GM19099 (cell line): Measurements from ENCODE around the gene VENTX.

Experiments
- POLR2A ChIP-seq: IDR thresholded peaks from 3 replicates; pipeline ENCODE4 v1.6.1; 2011; ENCODE audit warnings: low read depth; ENCODE audit not compliant: insufficient read length; ENCODE audit errors: extremely low read depth

VENTX gene

DNA sequence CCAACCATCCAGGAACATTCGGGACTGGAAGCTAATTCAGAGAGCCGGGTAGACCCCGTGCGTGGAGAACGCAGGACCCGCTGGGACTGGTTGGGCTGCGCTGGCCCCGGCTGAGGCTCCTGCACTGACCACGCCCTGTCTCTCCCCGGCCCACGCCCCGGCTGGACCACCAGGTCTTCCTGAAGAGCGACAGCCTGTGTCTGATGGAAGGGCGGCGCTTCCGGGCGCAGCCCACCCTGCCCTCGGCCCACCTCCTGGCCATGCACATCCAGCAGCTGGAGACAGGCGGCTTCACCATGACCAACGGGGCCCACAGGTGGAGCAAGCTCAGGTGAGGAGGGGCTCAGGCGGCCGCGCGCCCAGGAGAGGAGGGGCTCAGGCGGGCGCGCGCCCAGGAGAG, 17.9 kb upstream of the VENTX start:
- no peak for TF ChIP-seq POLR2A

DNA sequence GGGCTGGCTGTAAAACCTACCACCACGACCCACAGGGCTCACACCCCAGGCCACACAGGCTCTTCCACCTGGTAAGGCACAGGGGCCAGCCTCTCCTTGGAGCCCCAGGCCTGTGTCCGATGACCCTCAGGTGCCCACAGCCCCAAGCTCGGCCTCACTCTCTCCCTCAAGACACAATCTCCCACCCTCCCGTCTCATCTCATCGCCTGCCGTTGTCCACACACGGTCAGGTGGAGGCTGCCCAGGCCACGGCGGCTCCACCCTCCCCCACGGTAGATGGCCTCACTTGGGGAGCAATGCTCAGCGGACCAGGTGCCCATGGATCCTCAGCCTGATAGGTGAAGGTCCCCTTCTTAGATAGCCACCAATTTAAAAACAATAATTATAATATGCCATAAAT, 16.3 kb upstream of the VENTX start:
- no peak for TF ChIP-seq POLR2A

DNA sequence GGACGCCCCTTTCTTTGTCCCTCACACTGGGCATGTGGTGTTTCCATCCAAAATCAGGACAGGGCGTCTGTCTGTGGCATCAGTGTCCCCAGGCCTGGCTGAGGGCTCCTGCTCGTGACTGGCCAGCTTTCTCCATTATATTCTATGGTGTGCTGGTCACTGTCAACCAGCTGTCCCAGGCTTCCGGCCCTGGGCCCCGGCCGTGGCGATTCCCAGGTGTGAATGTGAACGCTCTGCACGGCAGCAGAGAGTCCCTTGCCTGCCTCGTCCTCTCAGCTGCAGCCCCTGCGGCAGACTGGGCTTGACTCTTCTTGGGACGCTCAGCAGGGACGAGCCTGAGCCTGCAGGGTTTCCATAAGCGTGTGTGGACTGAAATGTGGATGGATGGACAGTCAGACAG, 13.6 kb upstream of the VENTX start:
- TF ChIP-seq POLR2A, result no peak

DNA sequence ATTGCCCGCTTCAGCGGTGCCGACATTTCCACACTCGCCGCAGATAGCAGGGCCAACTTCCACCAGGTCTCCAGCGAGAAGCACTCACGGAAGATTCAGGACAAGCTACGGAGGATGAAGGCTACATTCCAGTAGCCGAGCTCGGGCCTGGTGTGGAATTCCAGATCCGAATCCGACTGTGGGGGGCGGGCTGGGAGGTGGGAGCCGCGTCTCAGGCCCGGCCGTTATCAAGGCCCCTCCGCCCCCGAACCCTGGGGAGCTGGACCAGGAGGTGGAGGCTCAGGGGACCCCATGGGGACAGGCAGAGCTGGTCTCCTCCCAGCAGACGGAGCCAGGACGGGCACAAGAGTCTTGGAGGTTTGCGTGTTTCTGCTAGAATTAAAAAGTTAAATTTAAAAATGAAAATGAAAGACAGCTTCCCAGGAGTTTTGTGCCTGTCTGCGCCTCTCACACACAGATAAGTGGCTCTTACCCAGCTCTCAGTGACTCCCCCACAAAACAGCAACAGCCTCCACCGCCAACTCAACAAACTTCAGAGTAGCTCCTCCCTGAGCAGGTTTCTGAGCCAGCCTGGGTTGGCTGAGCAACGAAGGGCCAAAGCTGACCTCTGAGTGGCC, 12.8 kb upstream of the VENTX start:
- TF ChIP-seq POLR2A, result no peak

DNA sequence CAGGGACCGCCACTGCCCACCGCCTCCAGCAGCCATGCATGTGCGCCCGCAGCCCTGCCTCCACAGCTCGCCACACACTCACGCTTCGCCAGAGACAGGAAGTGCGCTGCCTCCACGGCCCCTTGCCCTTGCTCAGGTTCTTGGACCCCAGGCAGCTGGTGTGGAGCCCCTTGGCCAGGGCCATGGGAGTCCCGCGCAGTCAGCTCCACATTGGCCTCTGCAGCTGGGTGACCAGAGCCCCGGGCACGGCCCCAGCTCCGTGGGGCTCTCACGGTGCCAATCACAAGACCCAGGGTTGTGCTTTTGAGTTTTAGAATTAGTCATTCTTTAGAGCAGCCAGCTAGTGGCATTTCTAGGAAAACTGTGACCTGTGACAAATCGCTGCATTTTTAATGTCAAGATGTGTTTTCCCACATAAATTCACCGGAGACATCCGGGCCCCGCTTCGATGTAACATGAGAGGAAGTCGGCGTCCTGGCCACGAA, 11.9 kb upstream of the VENTX start:
- TF ChIP-seq POLR2A, result no peak

DNA sequence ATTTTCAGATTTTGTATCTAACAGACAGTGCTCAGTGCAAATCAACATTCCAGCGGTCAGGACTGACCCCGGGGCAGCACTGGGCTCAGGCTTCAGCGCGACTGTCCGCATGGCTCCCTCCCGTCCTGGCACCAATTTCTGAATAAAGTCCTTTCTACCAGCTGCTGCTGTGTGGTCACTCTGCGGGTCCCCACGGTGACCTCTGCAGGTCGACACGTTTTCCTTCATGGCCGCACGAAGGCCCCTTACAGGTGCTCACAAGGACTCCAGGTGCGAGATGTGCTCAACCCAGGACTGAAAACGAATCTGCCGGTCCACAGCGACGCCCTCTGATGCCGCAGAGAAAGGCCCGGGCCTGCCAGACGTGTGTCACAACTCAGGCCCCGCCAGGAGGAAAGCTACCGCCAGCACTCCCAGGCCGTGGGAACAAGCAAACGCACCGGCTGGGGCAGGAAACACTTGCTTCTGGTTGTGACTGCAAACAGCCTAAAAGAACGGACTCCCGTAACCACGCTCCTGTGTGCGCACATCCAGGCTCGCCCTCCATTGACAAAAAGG, 11.3 kb upstream of the VENTX start:
- no peak for TF ChIP-seq POLR2A

DNA sequence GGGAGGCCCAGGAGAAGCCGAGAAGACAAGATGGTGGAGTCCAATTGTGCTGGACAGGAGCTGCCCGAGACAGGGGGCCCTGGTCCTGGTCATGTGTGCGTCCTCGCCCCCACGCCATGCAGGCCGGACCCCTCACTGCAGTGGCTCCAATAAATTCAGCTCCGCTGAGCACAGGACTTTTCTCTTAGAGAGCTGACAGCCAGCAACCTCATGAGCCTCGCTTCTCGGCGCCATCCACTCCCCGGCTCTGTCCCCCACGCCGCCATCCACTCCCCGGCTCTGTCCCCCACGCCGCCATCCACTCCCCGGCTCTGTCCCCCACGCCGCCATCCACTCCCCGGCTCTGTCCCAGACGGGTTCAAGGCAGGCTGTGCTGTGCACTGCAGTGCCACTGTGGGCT, 10.4 kb upstream of the VENTX start:
- TF ChIP-seq POLR2A, result no peak

DNA sequence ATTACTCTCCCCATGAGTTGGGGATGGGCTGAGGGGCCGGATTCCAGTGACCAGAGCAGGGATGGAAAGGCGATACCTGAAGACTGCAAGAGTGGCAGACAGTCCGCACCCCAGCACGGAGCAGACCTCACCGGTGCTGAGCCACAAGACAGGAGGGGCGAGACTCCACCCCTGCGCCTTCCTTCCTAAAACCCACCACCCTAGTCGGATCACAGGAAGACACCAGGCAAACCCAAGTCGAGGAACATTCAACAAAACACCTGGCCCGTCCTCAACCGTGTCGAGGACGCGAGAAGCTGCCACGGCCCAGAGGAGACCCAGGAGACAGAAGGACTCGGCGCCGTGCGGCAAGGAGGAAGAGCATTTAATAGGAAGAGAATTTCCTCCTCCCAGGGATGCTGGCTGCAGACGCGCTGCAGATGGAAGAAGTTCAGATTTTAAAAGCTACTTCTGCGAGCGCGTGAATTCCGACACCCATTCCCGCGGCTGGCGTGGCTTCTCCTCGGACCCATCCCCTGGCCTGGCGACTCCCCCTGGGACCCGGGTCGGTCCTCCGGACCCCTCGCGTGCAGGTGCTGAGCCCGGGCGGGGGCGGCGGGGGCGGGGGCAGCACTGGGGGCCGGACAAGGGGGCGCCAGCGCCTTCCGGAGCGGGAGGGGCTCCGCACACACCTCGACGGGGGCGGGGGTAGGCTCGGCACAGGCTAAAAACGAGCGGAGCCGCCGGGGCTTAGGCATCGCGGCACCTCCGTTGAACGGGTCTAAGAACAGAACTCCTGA, 8.2 kb upstream of the VENTX start:
- no peak for TF ChIP-seq POLR2A

DNA sequence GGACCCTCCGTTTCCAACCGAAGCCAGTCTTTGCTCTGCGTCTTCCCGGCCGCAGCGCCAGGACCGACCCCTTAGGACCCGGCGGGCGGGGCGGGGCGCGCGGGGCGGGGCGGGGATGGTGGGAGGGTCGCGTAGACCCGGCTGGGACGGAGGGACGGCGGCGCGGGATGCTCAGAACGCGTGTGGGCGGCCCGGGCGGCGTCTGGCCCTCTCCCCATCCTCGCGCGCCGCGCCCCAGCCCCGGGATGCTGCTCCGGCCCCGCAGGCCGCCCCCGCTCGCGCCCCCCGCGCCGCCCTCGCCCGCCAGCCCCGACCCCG, 7.7 kb upstream of the VENTX start, which contains the start of gene UTF1:
UTF1 (plus strand) TSS at position 174 of the 318 bp plus-strand sequence; CDS start at position 246, 72 bp downstream.
- TF ChIP-seq POLR2A, result no peak

DNA sequence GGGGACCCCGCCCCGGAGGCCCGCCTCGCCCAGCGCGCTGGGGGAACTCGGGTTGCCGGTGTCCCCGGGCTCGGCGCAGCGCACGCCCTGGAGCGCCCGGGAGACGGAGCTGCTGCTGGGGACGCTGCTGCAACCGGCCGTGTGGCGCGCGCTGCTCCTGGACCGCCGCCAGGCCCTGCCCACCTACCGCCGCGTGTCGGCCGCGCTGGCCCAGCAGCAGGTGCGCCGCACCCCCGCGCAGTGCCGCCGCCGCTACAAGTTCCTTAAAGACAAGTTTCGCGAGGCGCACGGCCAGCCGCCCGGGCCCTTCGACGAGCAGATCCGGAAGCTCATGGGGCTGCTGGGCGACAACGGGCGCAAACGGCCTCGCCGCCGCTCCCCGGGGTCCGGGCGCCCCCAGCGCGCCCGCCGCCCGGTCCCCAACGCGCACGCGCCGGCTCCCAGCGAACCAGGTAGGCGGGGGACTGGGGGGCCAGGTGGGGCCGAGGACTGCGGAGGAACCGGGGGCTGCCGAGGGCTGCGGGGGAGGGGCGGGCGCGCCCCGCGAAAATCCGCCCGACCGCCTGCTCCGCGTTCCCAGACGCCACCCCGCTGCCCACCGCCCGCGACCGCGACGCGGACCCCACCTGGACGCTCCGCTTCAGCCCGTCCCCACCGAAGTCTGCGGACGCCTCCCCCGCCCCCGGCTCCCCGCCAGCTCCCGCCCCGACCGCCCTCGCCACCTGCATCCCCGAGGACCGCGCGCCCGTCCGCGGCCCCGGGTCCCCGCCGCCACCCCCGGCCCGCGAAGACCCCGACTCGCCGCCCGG, 7.1 kb upstream of the VENTX start:
- TF ChIP-seq POLR2A, result no peak

DNA sequence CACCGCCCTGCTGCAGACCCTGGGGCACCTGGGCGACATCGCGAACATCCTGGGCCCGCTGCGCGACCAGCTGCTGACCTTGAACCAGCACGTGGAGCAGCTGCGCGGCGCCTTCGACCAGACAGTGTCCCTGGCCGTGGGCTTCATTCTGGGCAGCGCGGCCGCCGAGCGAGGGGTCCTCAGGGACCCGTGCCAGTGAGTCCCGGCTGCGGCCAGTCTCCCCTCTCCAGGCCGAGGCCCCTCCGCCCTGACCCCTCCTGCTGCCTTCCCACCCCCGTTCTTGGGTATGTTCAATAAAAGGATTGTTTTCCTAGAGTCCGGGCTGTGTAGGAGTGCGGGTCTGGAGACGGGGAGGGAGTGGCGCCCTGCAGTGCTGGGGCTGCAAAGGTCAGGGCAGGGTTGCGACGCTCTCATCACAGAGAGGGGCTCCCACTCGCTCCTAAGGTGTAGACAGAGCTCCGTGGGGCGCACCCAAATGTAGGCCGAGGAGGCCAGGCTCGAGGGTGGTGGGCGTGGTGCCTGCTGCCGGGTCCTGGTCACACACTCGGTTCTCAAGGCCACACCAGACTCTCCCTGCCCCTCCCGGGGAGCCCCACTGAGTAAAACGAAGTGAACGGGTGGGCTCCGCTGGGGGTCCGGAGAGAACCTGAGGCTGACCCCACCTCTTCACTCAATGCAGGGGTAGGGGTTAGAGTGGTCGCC, 6.3 kb upstream of the VENTX start:
- TF ChIP-seq POLR2A, result no peak

DNA sequence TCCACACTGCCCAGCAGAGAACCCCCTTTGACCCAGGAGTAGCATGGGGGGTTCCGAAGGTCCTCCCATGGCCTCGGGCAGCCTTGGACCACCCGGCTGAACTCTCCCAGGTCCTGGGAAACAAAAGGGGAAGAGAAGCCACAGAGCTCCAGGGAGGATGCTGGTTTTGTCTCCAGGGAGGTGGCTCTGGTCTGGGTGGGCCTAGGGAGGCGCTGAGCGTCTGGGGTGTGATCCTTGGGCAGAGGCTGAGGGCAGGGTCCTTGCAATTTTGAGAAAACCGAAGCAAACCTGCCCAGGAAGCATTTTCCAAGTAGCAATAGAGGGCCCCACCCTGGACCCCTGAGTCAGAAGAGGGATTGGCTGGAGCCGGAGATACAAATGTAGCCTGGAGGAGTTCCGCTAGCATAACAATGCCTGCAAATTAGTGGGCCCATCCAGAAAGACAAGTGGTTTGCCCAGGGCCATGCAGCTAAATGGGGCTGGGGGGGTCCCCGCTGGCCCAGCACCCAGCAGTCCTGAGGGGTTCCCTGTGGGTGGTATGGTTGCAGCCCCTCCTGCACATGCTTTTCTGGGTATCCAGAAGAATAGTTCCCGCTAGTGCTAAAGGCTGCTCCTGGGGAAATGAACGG, 5.6 kb upstream of the VENTX start:
- no peak for TF ChIP-seq POLR2A

DNA sequence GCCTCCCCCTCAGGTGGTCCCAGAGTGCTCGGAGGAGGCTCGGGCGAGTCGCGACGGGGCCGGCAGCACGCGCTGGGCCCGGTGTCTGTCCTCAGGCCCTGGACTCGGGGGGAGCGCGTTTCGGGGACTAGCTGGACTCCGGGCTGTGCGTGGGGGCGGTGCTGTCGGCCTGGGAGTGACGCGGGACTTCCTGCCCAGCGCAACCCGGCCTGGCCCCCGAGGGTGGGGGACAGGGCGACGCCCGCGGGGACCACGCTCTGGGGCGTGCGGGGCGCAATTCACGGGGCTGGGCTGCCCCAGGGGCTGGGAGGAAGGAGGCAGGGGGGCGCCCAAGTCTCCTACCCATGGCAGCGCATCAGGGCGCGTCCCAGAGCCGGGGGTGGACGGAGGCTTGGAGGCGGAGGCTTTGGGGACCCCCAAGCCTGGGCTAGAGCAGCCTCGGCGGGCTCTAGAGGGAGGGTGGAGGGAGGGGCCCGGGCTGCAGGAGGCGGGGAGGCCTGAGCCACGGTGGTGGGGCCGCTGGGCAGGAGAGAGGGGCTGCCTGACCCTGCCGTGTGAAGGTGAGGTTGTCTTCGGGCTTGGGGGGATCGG, 2.3 kb upstream of the VENTX start:
- TF ChIP-seq POLR2A, result no peak

DNA sequence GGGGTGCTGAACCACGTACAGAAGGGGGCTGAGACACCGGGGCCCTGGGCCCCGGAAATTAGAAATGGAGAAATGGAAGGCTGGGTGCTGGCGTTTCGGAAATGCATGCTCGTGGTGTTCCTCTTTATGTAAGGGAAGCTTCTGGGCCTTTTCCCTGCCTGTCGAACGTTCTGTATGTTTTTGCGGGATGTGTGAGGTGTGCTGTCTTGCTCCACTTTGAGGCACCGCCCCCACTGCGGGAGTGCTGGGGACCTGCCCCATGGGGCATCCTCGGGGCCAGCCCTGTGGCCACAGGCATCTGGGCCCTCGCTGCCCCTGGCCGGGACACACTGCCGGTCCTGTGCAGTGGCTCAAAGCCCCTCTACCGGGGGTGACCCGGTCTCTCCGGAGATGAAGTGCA, 1.7 kb upstream of the VENTX start:
- no peak for TF ChIP-seq POLR2A
